NCI-H187 treated with DMSO at 0.1 percent for 48 hours (cell line): ENCODE results near the gene UBR1.

ENCODE experiments used
- DNase-seq: peaks from one replicate; lab custom pipeline; 2025; lab: John Stamatoyannopoulos, UW

UBR1 gene

DNA sequence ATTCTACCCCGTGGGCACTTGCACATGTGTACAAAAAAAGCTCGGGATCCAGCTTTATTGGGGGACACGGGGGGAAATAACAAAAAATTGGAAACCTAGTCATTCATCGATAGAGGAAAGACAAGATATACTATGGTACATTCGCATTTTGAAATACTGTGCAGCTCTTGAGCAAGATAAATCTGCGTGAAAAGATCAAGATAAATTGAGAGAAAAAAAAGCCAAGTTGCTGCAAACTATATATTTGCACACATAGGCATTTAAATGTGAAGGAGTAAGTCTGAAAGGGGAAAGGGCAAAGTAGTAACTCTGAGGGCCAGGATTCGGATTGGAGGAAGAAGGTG is 620 bp upstream of the UBR1 start:
- no peak for DNase-seq

DNA sequence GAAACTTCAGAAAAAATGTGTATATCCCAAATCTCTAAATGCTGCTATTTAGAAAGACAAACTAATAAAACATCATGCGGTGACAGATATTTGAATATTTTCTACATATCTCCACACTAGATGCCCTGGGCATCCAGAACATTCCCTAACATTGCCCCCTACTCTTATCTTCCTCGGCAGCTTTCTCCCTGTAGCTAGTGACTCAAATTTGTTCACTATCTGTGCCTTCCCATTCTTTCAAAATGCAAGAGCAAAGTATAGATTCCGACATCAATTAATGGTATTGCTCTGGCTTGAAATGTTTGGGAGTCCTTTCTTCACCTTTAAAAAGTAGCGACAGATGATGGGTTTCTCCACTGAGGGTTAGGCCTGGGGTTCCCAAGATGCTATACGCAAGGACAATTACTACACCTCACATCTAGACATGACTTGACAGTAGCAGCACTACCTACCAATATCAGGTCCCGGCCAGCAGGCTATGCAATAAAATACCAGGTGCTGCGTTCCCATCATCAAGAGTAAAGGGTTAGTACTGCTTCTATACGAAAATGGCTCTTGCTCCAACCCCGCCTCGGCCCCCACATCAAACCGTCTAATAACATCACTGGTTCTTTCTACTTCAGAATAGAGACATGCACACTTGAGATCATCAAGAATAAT is 631 bp downstream of the UBR1 start:
- no peak for DNase-seq

DNA sequence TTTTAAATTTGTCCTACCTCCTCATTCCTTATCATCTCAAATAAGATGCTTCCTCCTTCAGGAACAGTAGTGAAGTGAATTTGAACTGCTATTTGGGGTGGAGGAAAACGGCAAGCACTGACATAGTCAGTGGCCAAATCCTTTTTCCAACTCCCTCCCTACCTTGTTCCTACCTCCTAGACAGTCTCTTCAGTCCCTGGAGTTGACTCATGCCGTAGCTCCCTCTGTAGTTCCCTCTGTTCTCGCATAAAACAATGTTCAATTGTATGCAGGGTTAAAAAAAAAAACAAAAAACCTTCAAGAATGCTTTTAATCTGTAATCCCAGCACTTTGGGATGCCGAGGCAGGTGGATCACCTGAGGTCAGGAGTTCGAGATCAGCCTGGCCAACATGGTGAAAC is 1.4 kb downstream of the UBR1 start:
- no peak for DNase-seq

DNA sequence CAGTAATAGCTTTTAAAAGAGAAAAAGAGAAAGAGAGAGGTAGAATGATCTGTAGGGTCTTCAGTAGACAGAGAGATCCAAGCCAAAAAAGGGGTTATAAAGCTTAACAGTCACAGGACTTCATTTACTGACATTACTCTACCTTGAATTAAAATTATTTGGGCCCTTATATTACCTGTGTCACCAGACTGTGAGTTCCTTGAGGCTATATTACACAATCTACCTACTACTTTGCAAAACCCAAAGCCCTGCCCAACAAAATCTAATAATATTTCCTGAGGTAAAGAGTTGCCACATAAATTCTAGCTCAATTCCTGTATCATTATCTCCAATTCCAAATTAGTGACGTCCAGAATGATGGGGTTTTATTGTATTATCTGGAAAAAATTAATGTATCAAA is 1.9 kb downstream of the UBR1 start:
- DNase-seq: no peak

DNA sequence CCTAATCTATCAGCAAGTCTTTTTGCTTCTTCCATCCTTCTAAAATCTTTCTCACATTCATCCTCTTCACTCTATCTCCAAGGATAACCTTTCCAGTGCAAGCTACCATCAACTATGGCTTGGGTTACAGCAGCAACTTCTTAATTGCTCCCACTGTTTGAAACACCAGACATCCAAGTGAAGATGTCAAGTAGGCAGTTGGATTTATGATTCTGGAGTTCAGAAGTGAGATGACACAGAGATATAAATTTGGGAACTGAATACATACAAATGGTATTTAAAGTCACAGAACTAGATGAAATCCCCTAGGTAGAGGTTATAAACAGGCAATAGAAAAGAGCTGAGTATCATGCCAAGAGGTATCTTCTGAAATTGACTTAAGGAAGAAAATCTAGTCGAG is 3.7 kb downstream of the UBR1 start:
- DNase-seq: no peak

DNA sequence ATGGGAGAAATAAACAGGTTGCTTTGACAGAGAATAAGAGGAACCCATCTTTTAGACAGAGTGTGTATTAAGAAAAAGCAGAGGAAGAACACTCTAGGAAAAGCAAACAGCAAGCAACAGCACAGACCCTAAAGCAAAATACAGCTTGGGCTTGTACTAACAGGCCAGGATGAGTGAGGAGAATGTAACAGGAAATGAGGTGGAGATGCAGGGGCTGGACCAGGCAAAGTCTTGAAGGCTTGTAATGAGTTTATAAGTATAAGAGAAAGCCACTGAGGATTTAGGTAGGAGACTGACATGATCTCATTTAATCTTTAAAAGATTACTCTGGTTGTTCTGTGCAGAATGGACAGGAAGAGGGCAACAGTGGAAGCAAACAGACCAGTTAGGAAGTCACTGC is 4.9 kb downstream of the UBR1 start:
- DNase-seq: no peak

DNA sequence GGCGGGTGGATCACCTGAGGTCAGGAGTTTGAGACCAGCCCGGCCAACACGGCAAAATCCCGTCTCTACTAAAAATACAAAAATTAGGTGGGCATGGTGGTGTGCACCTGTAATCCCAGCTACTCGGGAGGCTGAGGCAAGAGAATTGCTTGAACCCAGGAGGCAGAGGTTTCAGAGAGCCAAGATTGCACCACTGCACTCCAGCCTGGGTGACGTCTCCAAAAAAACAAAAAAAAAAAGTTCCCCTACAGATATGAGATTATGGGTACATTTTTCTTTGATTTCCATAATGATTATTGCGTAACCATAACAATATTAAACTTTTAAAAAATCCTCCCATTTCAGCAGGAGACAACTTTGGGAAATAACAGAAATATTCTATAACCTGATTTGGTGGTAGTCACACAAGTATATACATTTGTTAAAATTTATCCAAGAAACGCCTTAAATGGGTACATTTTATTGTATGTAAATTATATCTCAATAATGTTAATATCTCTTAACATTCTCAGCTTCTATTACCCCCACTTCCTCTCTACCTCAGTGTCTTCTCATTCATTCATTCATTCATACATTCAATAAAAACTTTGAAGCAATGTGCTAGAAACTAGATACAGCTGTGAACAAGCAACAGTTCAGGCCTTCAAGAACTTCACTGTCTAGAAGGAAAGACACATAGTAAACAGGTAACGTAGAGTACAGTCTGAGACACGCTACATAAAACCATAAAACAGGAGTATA is 6.6 kb downstream of the UBR1 start:
- no peak for DNase-seq

DNA sequence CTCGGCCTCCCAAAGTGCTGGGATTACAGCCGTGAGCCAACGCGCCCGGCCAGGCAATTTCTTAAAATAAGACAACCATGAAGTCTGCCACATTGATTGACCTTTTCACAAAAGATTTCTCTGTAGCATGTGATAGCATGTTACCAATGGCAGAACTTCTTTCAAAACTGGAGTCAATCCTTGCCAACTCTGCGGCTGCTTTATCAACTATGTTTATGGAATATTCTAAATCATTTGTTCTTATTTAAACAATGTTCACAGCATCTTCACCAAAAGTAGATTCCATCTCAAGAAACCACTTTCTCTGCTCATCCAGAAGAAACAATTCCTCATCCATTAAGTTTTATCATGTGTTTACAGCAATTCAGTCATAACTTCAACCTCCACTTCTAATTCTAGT is 9.4 kb downstream of the UBR1 start:
- DNase-seq: no peak

DNA sequence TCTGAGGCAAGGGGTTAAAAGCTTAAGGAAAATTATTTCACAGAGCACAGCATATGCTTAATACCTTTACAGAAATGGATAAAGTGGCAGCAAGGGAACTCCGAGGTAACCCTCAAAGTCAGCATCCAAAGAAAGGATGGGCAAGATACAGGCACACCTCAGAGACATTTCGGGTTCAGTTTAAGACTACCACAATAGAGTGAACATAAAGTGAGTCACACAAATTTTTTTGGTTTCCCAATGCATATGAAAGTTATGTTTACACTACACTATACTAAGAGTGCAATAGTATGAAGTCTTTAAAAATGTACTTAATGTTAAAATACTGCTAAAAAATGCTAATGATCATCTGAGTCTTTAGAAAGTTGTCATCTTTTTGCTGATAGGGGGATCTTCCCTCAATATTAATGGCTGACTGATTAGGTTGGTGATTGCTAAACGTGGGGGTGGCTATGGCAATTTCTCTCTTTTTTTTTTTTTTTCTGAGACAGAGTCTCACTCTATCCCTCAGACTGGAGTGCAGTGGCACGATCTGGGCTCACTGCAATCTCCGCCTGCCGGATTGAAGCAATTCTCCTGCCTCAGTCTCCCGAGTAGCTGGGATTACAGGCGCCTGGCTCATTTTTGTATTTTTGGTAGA is 10.0 kb downstream of the UBR1 start:
- no peak for DNase-seq

DNA sequence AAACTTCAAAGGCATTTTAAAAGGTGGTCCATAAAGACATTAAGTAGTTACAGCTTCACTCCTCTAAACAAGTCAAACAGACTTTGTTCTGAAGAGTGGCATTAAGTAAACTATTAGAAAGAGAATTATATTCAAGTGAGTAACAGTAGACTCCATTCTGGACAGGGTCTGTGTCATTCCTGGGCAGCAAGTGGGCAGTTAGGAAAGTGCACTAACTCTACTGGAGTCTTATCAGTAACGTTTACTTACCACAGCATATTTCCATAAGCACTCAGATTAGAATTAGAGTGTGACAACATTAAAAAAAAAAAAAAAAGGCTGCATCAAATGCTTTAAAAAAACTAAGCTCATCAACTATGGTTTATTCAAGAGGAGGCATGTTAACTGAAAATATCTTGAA is 10.6 kb downstream of the UBR1 start:
- DNase-seq: no peak

DNA sequence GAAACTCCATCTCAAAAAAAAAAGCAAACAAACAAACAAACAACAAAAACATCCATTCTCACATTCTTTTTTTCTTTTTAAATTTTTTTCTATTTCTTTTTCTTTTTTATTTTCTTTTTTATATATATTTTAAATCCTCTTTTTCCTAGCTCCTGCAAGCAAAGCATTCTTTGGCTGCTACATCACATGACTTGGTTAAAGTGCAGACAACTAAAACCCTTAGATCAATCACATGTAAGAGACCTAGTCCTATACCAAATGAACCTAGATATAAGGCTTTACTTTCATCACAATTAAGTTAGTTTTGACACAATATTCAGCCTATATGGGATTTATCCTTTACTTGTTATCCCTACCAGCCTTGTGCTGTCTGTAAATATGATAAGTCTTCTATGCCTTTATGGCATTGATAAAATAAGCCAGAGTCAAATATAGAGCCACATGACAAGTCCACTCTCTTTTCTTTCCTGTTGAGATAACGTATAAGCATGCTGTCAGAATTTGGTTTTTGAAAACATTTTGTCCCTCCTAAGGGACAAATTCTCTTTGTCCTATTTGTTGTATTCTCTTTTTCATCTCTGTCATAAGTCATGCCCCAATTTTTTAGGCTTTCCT is 11.3 kb downstream of the UBR1 start:
- DNase-seq: no peak

DNA sequence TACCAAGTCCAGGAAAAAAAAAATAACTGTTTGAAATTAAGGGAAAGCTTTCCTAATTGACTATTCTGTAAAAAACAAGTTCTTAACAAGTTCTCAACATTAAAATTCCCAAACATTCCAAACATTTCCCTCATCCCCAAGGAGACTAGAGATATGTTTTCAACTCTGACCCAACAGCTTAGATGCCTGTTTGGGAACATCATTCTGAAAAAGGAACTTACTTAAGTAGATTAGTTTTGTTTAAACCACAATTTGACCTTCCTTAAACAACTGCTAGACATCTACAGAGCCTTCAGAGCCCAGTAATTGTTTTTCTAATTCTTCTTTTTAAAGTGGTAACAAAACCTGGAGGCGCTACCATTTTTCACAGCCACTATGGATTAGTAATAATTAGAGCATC is 12.8 kb downstream of the UBR1 start:
- no peak for DNase-seq

DNA sequence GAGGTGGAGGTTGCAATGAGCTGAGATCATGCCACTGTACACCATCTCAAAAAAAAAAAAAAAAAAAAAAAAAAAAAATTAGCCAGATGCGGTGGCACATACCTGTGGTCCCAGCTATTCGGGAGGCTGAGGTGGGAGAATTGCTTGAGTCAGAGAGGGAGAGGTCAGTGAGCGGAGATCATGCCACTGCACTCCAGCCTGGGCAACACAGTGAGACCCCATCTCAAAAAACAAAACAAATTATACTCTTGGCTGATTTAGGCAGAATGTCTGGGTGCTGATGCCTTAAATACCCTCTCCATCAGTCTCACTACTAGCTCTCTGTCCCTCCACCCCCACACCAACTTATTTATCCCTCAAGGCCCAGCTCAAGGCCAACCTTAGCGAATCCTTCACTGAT is 14.0 kb downstream of the UBR1 start:
- no peak for DNase-seq

DNA sequence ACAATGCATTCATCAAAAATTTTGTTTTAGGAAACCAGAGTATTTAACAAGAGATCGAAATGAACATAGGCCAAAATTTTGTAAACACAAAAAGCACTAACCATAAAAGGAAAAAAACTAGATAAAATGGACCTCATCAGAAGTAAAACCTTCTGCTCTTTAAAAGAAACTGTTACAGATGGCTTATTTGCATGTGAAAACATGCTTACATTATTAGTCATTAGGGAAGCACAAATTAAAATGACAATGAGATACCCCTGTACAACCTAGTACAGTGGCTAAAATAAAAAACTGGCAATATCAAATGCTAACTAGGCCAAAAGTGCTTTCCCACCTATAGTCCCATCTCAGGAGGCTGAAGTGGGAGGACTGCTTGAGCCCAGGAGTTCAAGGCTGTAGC is 19.3 kb downstream of the UBR1 start:
- DNase-seq: no peak

DNA sequence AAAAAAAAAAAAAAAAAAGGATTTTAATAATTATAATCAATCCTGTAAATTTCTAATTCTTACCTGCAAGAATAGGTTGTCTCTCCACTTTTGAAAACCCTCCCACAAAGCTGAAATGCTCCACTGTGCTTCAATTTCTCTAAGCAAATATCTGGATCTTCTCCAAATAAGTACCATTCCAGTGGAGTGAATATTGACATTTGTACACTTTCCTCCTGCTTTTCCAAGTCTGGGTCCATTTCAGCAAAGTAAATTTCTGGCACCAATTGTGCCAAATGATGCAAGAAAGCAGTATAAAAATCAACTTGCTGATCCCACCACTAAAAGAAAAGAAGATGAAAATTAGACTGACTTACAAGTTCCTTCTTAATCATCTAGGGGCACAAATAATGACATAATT is 19.9 kb downstream of the UBR1 start:
- DNase-seq: no peak

DNA sequence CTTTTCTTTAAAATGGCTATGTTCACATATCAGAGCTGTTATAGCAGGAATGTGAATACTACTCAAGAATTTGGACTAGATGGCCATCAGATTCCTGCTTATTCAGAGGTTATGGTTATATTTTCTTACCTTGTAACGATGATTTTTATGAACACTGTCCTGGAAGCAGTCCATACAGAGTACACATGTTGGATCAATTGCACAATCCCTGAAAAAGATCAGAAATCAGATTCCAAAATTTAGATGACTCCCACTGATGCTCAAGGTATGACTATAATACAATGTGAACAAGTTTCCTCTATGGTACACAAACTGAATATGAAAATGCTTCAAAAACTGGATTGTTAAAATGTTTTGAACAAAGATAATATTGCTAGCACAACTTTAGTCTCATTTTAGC is 23.3 kb downstream of the UBR1 start:
- no peak for DNase-seq

DNA sequence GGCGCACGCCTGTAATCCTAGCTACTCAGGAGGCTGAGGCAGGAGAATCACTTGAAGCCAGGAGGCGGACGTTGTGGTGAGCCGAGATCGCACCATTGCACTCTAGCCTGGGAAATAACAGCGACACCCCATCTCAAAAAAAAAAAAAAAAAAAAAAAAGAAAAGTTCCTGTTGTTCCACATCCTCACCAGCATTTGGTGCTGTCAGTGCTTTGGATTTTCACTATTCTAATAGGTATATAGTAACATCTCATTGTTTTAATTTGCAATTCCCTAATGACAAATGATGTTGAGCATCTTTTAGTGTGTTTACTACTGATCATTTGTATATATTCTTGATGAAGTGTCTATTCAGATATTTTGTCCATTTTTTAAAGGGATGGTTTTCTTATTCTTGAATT is 24.6 kb downstream of the UBR1 start:
- no peak for DNase-seq

DNA sequence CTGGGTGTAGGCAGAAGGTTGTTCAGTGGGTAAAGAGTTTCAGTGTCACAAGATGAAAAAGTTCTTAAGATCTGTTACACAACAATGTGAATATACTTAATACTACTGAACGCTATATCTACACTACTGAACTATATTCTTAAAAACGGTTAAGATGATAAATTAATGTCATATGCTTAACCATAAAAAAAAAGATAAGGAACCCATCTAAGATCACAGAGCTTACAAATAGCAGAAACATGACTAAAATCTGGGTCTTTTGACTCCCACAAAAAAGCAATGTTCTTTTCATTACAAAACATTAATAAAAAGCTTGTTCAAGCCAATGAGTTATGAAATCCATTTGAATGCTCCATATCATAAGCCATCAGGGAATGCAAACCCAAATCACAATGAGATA is 34.4 kb downstream of the UBR1 start:
- no peak for DNase-seq

DNA sequence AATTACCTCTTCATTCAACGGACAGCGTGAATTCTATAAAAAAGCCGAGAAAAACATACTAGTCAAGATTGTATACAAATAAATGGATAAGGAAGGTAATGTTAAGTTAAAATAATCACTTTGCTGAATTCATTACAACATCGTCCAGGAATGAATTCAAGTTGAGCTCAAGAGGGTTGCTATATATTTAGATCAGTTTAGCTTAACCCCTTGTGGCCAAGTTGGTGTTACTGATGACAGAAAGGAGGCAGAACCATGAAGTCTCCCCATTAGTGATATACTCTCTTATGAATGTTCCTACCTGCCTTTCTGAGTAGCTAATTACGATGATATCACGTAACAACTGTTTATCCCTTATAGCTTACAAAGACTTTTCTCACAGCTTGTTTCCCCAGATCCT is 34.9 kb downstream of the UBR1 start:
- no peak for DNase-seq

DNA sequence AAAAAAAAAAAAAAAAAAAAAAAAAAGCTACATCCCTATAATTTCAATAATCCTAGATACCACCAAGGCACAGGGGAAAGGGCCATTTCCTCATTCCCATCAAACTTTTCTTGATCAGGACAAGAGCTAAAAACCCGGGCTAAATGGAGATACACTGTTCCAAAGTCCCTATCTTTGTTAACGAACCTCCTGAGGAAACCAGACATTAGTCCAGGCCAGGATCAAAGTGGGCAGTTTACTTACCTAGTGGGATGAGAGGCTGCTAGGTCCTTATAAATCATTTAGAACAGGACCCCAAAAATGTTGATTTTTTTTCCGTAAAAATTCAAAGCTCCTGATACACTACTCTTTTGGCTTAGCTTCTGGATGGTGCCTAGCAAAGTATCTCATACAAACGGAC is 35.6 kb downstream of the UBR1 start:
- no peak for DNase-seq

DNA sequence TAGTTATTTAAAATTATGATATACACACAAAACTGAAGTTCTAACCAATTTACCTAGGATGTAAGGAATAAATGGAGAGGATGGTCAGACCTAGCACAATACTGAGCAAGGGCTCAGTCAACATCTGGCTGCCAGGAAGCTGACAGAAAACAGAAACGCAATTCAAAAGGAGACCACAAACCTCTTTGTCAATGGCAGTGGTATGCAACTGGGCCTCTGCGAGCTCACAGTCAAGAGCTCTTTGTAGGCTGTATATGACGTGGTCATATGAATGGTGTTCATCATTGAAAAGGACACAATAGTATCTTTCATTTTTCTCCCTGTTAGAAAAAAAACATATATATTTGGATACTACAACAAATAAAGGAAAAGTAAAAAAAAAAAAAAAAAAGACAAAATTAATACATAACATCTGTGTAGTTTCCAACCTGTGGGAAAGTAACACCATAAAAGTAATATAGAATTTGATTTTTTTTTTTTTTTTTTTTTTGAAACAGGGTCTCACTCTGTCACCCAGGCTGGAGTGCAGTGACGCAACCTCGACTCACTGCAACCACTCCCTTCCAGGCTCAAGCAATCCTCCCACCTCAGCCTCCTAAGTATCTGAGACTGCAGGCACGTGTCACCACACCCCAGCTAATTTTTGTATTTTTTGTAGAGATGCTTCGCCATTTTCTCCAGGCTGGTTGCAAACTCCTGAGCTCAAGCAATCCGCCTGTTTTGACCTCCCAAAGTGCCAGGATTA is 37.9 kb downstream of the UBR1 start:
- no peak for DNase-seq

DNA sequence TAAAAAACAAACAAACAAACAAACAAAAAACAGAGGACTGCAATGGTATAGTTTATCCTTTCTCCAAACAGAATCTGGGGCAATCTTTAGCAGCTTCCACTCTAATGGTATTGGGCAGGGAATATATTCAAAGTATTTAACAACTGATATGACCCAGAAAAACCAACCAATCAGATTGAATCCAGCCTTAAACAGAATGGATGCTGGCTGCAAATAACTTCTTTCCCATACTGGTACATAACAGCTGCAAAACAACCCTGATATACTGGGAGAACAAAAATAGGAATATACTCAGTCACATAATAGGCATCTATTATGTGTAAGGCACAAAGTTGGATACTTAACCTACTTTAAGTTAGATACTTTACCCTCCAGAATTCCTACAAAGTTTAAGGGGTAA is 49.1 kb downstream of the UBR1 start:
- no peak for DNase-seq

DNA sequence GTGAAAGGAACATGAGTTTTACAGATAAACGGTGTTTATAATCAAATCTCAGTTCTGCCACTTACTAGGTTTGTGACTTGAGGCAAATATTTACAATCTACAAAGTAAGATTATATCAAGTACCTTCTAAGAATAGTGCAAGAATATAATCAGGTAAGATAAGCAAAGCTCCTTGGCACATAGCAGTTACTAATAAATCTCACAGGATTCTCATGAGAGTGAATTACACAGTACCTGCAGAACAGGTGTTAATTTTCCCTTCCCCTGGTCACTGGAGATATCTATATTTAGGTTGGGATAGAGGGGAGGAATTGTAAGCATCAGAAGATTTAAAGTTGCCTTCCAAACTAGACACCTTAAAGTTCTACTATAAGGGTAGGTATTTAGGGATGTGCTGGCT is 53.0 kb downstream of the UBR1 start:
- DNase-seq: no peak
